Bronchial epithelial cell (primary cell): ENCODE measurements around the gene GP5. TPM values are rescaled to one million over a fixed set of nuclear protein-coding genes. Genes with fewer than 3 reads are reported as not detected.

Source experiments
- DNase-seq: peaks from one replicate; pipeline ENCODE4 v3.0.0-alpha.2; 2010; ENCODE audit warnings: low read depth
- FAIRE-seq: peaks from 2 replicates; lab custom pipeline; 2011; peaks lifted over from hg19 to GRCh38; lab: Jason Lieb, UNC
- H3K27me3 ChIP-seq: 2 replicates; pipeline ENCODE4 v1.5.1; 2011; ENCODE audit warnings: low read length; ENCODE audit not compliant: control insufficient read depth, insufficient read depth
- H3K36me3 ChIP-seq: 2 replicates; pipeline ENCODE4 v1.5.1; 2011; ENCODE audit warnings: low read length; ENCODE audit not compliant: control insufficient read depth, insufficient read depth
- H3K4me3 ChIP-seq: 2 replicates; pipeline ENCODE4 v1.5.1; 2011; ENCODE audit warnings: mild to moderate bottlenecking, low read depth, low read length, control low read depth
- total RNA-seq: library from RNA; depleted of rRNA; stranded (reverse); fragments of >200 nt; gene quantifications from 2 replicates; pipeline ENCODE4 v1.2.1, GENCODE V29; 2014
- TF ChIP-seq, protein P1 (sequence below): IDR thresholded peaks from 2 replicates; pipeline ENCODE4 v1.5.1; 2011; ENCODE audit warnings: mild to moderate bottlenecking, moderate library complexity, low read length, control low read depth, inconsistent platforms; ENCODE audit not compliant: insufficient read depth, severe bottlenecking

Gene GP5
- total RNA-seq, 1 donor from 2014 or later = under 0.01 TPM

DNA sequence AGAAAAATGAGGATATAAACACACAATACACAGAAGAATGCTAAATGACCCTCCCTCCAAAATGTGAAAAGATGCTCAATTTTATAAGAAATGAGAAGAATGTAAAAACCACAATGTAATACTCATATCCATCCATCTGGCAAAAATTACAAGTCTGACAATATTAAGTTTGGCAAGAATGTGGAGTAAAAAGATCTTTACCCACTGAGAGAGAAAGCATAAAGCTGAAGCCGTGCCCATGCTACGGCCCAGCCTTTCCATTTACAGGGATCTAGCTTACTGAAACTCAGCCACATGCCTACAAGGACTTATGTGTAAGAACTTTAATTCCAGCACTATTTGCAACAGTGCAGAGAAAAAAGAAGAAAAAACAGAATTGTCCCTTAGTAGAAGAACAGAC, 44.8 kb upstream of the GP5 start:
- no peak for FAIRE-seq
- no peak overlapping the region for H3K4me3 ChIP-seq
- H3K36me3 ChIP-seq = peaks cover 5% of the 10 kb centered on the region
- no peak for DNase-seq
- TF ChIP-seq, protein P1, sequence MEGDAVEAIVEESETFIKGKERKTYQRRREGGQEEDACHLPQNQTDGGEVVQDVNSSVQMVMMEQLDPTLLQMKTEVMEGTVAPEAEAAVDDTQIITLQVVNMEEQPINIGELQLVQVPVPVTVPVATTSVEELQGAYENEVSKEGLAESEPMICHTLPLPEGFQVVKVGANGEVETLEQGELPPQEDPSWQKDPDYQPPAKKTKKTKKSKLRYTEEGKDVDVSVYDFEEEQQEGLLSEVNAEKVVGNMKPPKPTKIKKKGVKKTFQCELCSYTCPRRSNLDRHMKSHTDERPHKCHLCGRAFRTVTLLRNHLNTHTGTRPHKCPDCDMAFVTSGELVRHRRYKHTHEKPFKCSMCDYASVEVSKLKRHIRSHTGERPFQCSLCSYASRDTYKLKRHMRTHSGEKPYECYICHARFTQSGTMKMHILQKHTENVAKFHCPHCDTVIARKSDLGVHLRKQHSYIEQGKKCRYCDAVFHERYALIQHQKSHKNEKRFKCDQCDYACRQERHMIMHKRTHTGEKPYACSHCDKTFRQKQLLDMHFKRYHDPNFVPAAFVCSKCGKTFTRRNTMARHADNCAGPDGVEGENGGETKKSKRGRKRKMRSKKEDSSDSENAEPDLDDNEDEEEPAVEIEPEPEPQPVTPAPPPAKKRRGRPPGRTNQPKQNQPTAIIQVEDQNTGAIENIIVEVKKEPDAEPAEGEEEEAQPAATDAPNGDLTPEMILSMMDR = no peak
- no peaks in the 10 kb centered on the region for H3K27me3 ChIP-seq

DNA sequence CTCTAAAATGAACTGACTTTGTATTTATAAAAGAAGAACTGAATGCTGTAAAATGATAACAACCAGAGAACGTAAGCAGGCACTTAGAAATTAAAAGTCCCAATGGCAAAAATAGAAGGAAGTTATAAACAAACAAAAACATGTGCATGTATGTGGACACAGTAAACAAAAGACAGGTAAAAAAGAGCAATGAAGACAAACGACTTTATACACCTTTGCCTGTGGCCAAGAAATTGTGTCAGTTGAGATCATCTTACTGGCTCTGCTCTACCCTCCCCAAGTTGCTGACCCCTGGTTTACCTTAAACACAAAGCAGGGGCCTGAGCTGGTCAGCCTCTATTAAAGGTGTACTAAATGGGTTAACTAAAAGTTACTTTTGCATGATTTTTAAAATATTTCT, 41.7 kb upstream of the GP5 start:
- Histone ChIP-seq H3K27me3 (no peaks in the 10 kb centered on the region), H3K4me3 (no peak overlapping the region), H3K36me3 (peaks cover 4% of the 10 kb centered on the region)
- TF ChIP-seq, protein P1 = no peak
- DNase-seq = no peak
- no peak for FAIRE-seq

DNA sequence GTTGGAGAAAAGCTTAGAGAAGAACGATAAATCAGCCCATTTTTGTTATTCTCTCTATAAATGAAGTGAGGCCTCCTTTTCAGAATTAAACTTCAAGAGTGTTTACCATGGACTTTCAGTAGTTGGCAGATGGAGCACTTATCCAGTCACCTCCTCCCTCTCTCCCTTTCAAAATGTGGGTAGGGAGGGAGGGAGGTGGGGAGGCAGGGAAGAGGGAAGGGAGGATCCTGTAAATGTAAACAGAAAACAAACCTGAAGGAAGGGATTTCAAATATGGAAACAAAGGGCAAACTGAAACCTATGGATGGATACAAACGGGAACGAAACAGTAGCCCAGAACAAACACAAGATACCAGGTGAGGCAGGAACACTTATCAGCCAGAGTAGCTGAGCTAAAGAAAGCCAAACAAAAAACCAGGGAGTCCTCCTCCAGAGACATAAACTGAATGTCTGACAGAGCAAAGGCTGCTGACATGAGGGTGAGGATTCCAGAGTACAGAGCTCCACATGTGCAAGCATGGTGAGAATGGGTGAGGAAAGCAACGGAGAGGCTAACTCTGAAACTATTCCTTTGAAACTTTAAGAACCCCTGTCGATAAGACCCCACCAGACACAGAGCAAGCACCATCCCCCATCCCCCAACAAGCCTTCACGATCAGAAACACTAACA, 41.0 kb upstream of the GP5 start:
- TF ChIP-seq, protein P1 = no peak
- FAIRE-seq = peak; percentile 55
- no peak overlapping the region for H3K4me3 ChIP-seq
- H3K27me3 ChIP-seq = no peaks in the 10 kb centered on the region
- DNase-seq = no peak
- H3K36me3 ChIP-seq = peaks cover 8% of the 10 kb centered on the region

DNA sequence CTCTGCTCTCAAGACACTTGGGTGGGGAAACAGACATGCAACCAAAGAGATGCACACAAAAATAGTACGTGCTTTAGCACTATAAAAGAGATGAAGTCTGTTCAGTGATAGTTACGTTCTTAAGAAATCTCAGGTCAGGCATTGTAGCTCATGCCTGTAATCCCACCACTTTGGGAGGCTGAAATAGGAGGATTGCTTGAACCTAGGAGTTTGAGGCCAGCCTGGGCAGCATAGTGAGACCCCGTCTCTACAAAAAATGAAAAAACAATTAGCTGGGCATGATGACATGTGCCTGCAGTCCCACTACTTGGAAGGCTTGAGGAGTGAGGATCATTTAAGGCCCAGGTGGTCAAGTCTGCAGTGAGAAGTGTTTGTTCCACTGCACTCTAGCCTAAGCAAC, 35.4 kb upstream of the GP5 start:
- TF ChIP-seq, protein P1 = no peak
- FAIRE-seq (no peak), DNase-seq (no peak)
- no peak overlapping the region for H3K4me3 ChIP-seq
- H3K36me3 ChIP-seq = peaks cover 10% of the 10 kb centered on the region
- no peaks in the 10 kb centered on the region for H3K27me3 ChIP-seq

DNA sequence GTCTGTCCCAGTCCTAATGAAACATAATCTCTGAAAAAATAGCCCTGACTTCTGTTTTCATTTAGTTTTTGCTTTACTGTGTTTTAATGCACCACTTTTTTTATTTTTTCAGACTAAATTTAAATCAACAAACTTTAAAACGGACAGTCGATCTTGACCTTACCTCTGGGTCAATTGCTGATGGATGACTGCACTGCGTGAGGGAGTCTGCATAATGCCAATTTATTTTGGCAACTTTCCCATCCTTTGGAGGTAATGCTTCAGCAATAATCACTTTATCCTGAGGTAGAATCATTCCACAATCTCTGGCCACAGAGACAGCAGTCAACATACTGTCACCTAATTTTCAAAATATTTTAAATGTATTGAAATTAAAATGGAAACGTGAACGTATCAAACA, 32.5 kb upstream of the GP5 start:
- FAIRE-seq (no peak), DNase-seq (no peak)
- Histone ChIP-seq H3K27me3 (no peaks in the 10 kb centered on the region), H3K36me3 (peaks cover 11% of the 10 kb centered on the region), H3K4me3 (no peak overlapping the region)
- TF ChIP-seq, protein P1 = no peak

DNA sequence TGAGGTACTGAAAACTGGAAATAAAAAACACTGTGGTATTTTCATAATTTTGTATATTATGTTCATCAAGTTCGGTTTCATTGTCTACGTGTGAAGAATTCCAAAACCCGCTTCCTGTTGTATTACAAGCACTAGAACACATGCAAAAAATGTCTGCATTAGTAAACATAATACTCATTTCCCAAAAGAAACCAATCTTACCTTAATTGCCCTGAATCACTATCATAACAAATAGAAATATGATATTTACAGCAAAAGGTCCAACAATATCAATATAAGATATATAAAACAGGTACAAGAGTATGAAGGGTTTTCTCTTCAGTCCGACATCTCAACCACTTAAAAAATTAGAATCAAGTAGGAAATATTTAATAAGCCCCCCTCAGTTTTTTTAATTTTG, 26.3 kb upstream of the GP5 start:
- Histone ChIP-seq H3K27me3 (no peaks in the 10 kb centered on the region), H3K4me3 (no peak overlapping the region), H3K36me3 (peaks cover 12% of the 10 kb centered on the region)
- FAIRE-seq (no peak), DNase-seq (no peak)
- TF ChIP-seq, protein P1 = no peak
